HG03039 (cell line): ENCODE data around the gene SGTB.
"Not testable (repeated sequence)": the region's sequence is repeated elsewhere in the genome, so short reads cannot be mapped to it uniquely, and the experiment has no call there.

Source experiments
- ATAC-seq: cut with Tn5 transposase; IDR thresholded peaks from one replicate; pipeline ENCODE4 v1.9.1; 2021; ENCODE audit warnings: mild to moderate bottlenecking, moderate library complexity; ENCODE audit not compliant: unreplicated experiment

The SGTB gene

GRCh38 chr5:65734921-65735320 lies 13.0 kb upstream of the SGTB start:
- ATAC-seq = no peak

- ATAC-seq = not testable (repeated sequence)
Observed at GRCh38 chr5:65734196-65734775, 12.4 kb upstream of the SGTB start.

GRCh38 chr5:65732046-65732445 lies 10.1 kb upstream of the SGTB start:
- not testable (repeated sequence) for ATAC-seq

GRCh38 chr5:65730910-65731309 lies 9.0 kb upstream of the SGTB start:
- ATAC-seq = no peak

- ATAC-seq = no peak
Observed at GRCh38 chr5:65728218-65728617, 6.3 kb upstream of the SGTB start.

GRCh38 chr5:65727491-65728156 lies 5.7 kb upstream of the SGTB start:
- ATAC-seq = no peak

GRCh38 chr5:65722575-65723403 lies 880 bp upstream of the SGTB start:
- no peak for ATAC-seq

- ATAC-seq = no peak
Observed at GRCh38 chr5:65721050-65721719, 724 bp downstream of the SGTB start.

GRCh38 chr5:65718576-65719310 lies 3.2 kb downstream of the SGTB start:
- no peak for ATAC-seq

- ATAC-seq = no peak
Observed at GRCh38 chr5:65708145-65708544, 13.8 kb downstream of the SGTB start.

GRCh38 chr5:65707663-65708062 lies 14.2 kb downstream of the SGTB start:
- no peak for ATAC-seq

GRCh38 chr5:65704621-65705239 lies 17.2 kb downstream of the SGTB start:
- ATAC-seq = no peak

GRCh38 chr5:65702036-65702435 lies 19.9 kb downstream of the SGTB start:
- ATAC-seq = no peak

GRCh38 chr5:65699338-65699737 lies 22.6 kb downstream of the SGTB start:
- no peak for ATAC-seq

GRCh38 chr5:65696892-65697291 lies 25.0 kb downstream of the SGTB start:
- no peak for ATAC-seq

- ATAC-seq = no peak
Observed at GRCh38 chr5:65695896-65696295, 26.0 kb downstream of the SGTB start.

GRCh38 chr5:65695162-65695755 lies 26.6 kb downstream of the SGTB start:
- ATAC-seq = no peak

- ATAC-seq = no peak
Observed at GRCh38 chr5:65693121-65693520, 28.8 kb downstream of the SGTB start.

GRCh38 chr5:65682148-65682547 lies 39.8 kb downstream of the SGTB start:
- ATAC-seq = no peak

- not testable (repeated sequence) for ATAC-seq
Observed at GRCh38 chr5:65676056-65676455, 45.9 kb downstream of the SGTB start.
